ENCODE data around the gene TEN1.

- TF ChIP-seq CTCF (IDR thresholded peaks at IDR 0.05) (no peak), POLR2A (IDR thresholded peaks at IDR 0.05) (no peak)
Observed at GRCh38 chr17:76032073-76032779, 53.2 kb downstream of the TEN1 start.

All from vagina (tissue), 2 donors.